Measurements from ENCODE around the gene SGCD.

SGCD gene

GRCh38 chr5:156523607-156524006, 196.6 kb downstream of the SGCD start:
- FAIRE-seq: no peak

GRCh38 chr5:156526081-156526925, 199.3 kb downstream of the SGCD start:
- no peak for FAIRE-seq

GRCh38 chr5:156527611-156528010, 200.6 kb downstream of the SGCD start:
- FAIRE-seq: no peak

- no peak for FAIRE-seq
These were observed 201.7 kb downstream of the SGCD start for GRCh38 chr5:156528673-156529072.

GRCh38 chr5:156529892-156530291, 202.9 kb downstream of the SGCD start:
- no peak for FAIRE-seq

GRCh38 chr5:156531199-156531598, 204.2 kb downstream of the SGCD start:
- FAIRE-seq: no peak

GRCh38 chr5:156532921-156533320, 206.0 kb downstream of the SGCD start:
- FAIRE-seq: no peak

- no peak for FAIRE-seq
These were observed 207.1 kb downstream of the SGCD start for GRCh38 chr5:156534085-156534484.

- FAIRE-seq: no peak
These were observed 208.0 kb downstream of the SGCD start for GRCh38 chr5:156534906-156535485.

GRCh38 chr5:156540491-156540890, 213.5 kb downstream of the SGCD start:
- no peak for FAIRE-seq

GRCh38 chr5:156541582-156541981, 214.6 kb downstream of the SGCD start:
- FAIRE-seq: no peak

- no peak for FAIRE-seq
These were observed 216.6 kb downstream of the SGCD start for GRCh38 chr5:156543348-156544145.

GRCh38 chr5:156552855-156553358, 225.9 kb downstream of the SGCD start:
- no peak for FAIRE-seq

- no peak for FAIRE-seq
These were observed 229.9 kb downstream of the SGCD start for GRCh38 chr5:156556666-156557406.

GRCh38 chr5:156560002-156560401, 233.0 kb downstream of the SGCD start:
- FAIRE-seq: no peak

- FAIRE-seq: no peak
These were observed 234.7 kb downstream of the SGCD start for GRCh38 chr5:156561651-156562050.

- FAIRE-seq: no peak
These were observed 243.7 kb downstream of the SGCD start for GRCh38 chr5:156570615-156571014.

- FAIRE-seq: no peak
These were observed 254.8 kb downstream of the SGCD start for GRCh38 chr5:156581725-156582124.

GRCh38 chr5:156582193-156582598, 255.2 kb downstream of the SGCD start:
- no peak for FAIRE-seq

GRCh38 chr5:156584871-156585270, 257.9 kb downstream of the SGCD start:
- FAIRE-seq: no peak

- FAIRE-seq: no peak
These were observed 259.0 kb downstream of the SGCD start for GRCh38 chr5:156585999-156586398.

GRCh38 chr5:156587012-156587411, 260.0 kb downstream of the SGCD start:
- FAIRE-seq: no peak

- no peak for FAIRE-seq
These were observed 261.3 kb downstream of the SGCD start for GRCh38 chr5:156588306-156588705.

All from G401.6 (cell line).